Body of pancreas (tissue), 4 donors: Measurements from ENCODE around the gene ZNF785. TPM values are rescaled to one million over a fixed set of nuclear protein-coding genes. Genes with fewer than 3 reads are reported as not detected.

Experiments used
- ATAC-seq: fragments of 150-250 bp; one replicate; pipeline ENCODE4 v1.9.1; 2016
- DNase-seq, 4 donors: peaks; one replicate each; pipeline ENCODE4 v3.0.0-alpha.2; 2019
- H3K27ac ChIP-seq, 4 donors: fragments of 200-600 bp; sonication (generic); 1 replicate in 3 of 4; 2 replicates in 1 of 4; pipeline versions ENCODE4 v1.5.1 to v1.6.1; 2016 to 2019; ENCODE audit warnings: mild to moderate bottlenecking in 1 of 4, mixed read lengths in 1 of 4, moderate library complexity in 1 of 4
- H3K27me3 ChIP-seq, 2 donors: fragments of 200-600 bp; sonication (generic); one replicate each; pipeline ENCODE4 v1.6.0; 2016; ENCODE audit warnings: mild to moderate bottlenecking in 1 of 2
- H3K36me3 ChIP-seq, 2 donors: fragments of 200-600 bp; sonication (generic); replicated peaks in 1 of 2; 2 replicates each; pipeline ENCODE4 v1.5.1; 2016; ENCODE audit warnings: low read depth in 2 of 2; ENCODE audit not compliant: insufficient read depth in 1 of 2
- H3K4me1 ChIP-seq: fragments of 200-600 bp; sonication (generic); one replicate; pipeline ENCODE4 v1.6.0; 2016
- H3K4me3 ChIP-seq, 2 donors: fragments of 200-600 bp; sonication (generic); 1 replicate in 1 of 2; 2 replicates in 1 of 2; pipeline ENCODE4 v1.5.1; 2016 to 2019
- H3K9me3 ChIP-seq, 3 donors: fragments of 200-600 bp; sonication (generic); 1 replicate in 2 of 3; 2 replicates in 1 of 3; pipeline ENCODE4 v1.5.1; 2016
- POLR2A ChIP-seq, 3 donors: fragments of 450-650 bp; IDR thresholded peaks; one replicate each; pipeline ENCODE4 v1.6.1; 2016; ENCODE audit warnings: antibody characterized with exemption in 3 of 3, mild to moderate bottlenecking in 2 of 3
- WGBS, 2 donors: methylation state at CpG; one replicate each; pipeline ENCODE4 v1.1.5; 2017; 5-methylcytosine and 5-hydroxymethylcytosine counted together
- intact Hi-C: fragments of 100-400 bp; cut with DNase I; formaldehyde crosslinking; loops from one replicate; pipeline ENCODE4 v1.15.1; 2023
- total RNA-seq, 2 donors: library from RNA; depleted of rRNA; stranded (reverse); fragments of >200 nt; gene quantifications; one replicate each; pipeline ENCODE4 v1.1.0, GENCODE V29; 2016
- TF ChIP-seq, protein P1 (sequence below), 7 experiments: fragments of 450-650 bp in 4 of 7; fragments of 200-600 bp in 3 of 7; sonication (generic) in 3 of 7; IDR thresholded peaks; one replicate each; pipeline ENCODE4 v1.5.1; 2016 to 2019; ENCODE audit warnings: antibody characterized with exemption in 7 of 7

ZNF785 gene
- total RNA-seq, 2 donors from 2014 or later, result 10.9 to 16.1 TPM

DNA sequence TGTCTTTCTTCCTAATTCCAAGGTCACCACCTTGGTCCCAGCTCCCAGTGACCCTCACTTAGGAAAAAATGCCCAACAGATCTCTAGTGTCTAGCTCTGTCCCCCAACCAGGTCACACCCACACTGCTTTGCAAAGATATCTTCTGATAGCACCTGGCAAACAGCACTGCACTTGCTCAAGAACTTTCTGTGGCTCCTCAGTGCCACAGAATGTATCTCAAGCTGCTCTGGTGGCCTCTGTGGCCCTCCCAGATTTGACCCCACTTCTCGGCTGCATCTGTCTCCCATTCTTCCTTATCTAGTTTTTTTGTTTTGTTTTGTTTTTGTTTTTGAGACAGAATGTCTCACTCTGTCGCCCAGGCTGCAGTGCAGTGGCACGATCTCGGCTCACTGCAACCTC lies 19.0 kb downstream of the ZNF785 start:
- H3K27me3 ChIP-seq, result no peaks in the 10 kb centered on the region
- intact Hi-C loops, result no loop called here
- no peak for DNase-seq
- no peak overlapping the region for H3K4me3 ChIP-seq
- ATAC-seq, result no peak
- 84 to 91% methylated on average over 4 of the region's 4 CpGs for WGBS, 2 donors
- no peaks in the 10 kb centered on the region for H3K9me3 ChIP-seq
- H3K4me1 ChIP-seq, result peaks cover 12% of the 10 kb centered on the region
- no peak for TF ChIP-seq POLR2A (IDR thresholded peaks at IDR 0.05)
- TF ChIP-seq, protein P1, sequence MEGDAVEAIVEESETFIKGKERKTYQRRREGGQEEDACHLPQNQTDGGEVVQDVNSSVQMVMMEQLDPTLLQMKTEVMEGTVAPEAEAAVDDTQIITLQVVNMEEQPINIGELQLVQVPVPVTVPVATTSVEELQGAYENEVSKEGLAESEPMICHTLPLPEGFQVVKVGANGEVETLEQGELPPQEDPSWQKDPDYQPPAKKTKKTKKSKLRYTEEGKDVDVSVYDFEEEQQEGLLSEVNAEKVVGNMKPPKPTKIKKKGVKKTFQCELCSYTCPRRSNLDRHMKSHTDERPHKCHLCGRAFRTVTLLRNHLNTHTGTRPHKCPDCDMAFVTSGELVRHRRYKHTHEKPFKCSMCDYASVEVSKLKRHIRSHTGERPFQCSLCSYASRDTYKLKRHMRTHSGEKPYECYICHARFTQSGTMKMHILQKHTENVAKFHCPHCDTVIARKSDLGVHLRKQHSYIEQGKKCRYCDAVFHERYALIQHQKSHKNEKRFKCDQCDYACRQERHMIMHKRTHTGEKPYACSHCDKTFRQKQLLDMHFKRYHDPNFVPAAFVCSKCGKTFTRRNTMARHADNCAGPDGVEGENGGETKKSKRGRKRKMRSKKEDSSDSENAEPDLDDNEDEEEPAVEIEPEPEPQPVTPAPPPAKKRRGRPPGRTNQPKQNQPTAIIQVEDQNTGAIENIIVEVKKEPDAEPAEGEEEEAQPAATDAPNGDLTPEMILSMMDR (IDR thresholded peaks at IDR 0.05), result no peak
- H3K36me3 ChIP-seq, result no peaks in the 10 kb centered on the region
- H3K27ac ChIP-seq, result no peak overlapping the region

DNA sequence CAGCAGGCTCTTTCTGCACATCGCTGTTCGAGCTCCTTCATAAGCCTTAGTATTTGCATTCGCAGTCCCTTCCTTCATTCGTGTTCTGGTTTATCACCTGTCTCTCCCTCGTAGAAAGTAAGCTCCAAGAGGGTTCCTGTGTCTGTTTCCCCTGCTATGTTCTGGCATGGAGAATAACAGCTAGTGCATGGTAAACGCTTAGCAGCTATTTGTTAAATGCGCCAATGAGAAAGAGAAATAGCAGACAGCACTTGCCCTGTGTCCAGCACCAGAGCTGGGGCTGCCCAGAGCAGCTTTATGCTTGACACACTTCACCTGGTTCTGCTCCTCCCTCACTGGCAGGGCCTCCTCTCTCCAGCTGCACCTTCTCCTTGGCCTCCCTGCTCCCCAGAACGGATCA lies 19.5 kb downstream of the ZNF785 start:
- intact Hi-C loops, result no loop called here
- H3K36me3 ChIP-seq, result no peaks in the 10 kb centered on the region
- TF ChIP-seq POLR2A (IDR thresholded peaks at IDR 0.05), result no peak
- TF ChIP-seq, protein P1 (IDR thresholded peaks at IDR 0.05), result no peak
- H3K4me3 ChIP-seq, result no peak overlapping the region
- no peak overlapping the region for H3K27ac ChIP-seq
- no peak for ATAC-seq
- peaks cover 16% of the 10 kb centered on the region for H3K4me1 ChIP-seq
- no peak for DNase-seq
- WGBS, 2 donors, result 47 to 56% methylated on average over 8 of the region's 8 CpGs
- no peaks in the 10 kb centered on the region for H3K27me3 ChIP-seq
- no peaks in the 10 kb centered on the region for H3K9me3 ChIP-seq

DNA sequence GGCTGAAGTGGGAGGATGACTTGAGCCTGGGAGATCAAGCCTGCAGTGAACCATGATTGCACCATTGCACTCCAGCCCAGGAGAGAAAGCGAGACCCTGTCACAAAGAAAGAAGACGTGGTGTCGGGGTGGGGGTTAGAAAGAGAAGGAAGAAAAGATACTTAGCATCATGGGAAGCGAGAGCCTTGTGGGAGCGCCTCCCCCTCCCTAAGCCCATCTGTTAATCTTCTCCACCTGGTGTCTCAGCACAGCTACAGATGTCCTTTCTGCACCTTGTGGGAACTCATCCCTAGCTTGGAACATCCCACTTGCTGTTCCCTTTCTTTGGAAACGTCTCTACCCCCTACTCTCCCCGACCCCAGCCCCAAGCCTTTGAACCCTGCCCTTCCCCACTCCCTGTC lies 20.0 kb downstream of the ZNF785 start:
- DNase-seq (no peak), ATAC-seq (no peak)
- H3K27ac ChIP-seq, result no peak overlapping the region
- 66 to 67% methylated on average over 7 of the region's 7 CpGs for WGBS, 2 donors
- no peak overlapping the region for H3K4me3 ChIP-seq
- H3K36me3 ChIP-seq, result no peaks in the 10 kb centered on the region
- no peaks in the 10 kb centered on the region for H3K27me3 ChIP-seq
- TF ChIP-seq, protein P1 (IDR thresholded peaks at IDR 0.05), result no peak
- TF ChIP-seq POLR2A (IDR thresholded peaks at IDR 0.05), result no peak
- no peaks in the 10 kb centered on the region for H3K9me3 ChIP-seq
- intact Hi-C loops, result no loop called here
- H3K4me1 ChIP-seq, result peaks cover 14% of the 10 kb centered on the region

DNA sequence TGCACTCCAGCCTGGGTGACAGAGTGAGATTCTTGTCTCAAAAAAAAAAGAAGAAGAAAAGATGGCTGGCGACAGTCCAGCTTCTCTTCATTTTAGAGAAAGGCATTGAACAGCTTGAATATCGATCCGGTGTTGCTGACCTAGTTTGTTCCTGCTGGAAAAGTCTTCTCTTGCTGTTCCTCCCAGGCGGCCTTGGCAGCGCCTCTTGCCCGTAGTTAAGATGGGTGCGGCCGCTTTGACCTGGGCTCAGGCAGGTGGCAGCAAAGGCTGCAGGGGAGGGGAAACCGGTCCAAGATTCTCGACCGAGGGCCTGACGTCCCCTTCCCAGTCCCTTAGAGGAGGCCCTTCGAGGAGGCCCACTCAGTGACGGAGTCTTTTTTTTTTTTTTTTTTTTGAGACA lies 23.5 kb downstream of the ZNF785 start:
- WGBS, 2 donors, result 75 to 79% methylated on average over 10 to 14 of the region's 14 CpGs
- peaks cover 16% of the 10 kb centered on the region for H3K4me1 ChIP-seq
- H3K36me3 ChIP-seq, result no peaks in the 10 kb centered on the region
- DNase-seq (no peak), ATAC-seq (no peak)
- no peaks in the 10 kb centered on the region for H3K27me3 ChIP-seq
- H3K4me3 ChIP-seq, result no peak overlapping the region
- no peak for TF ChIP-seq POLR2A (IDR thresholded peaks at IDR 0.05)
- TF ChIP-seq, protein P1 (IDR thresholded peaks at IDR 0.05), result no peak
- no peaks in the 10 kb centered on the region for H3K9me3 ChIP-seq
- no peak overlapping the region for H3K27ac ChIP-seq
- intact Hi-C loops, result no loop called here

DNA sequence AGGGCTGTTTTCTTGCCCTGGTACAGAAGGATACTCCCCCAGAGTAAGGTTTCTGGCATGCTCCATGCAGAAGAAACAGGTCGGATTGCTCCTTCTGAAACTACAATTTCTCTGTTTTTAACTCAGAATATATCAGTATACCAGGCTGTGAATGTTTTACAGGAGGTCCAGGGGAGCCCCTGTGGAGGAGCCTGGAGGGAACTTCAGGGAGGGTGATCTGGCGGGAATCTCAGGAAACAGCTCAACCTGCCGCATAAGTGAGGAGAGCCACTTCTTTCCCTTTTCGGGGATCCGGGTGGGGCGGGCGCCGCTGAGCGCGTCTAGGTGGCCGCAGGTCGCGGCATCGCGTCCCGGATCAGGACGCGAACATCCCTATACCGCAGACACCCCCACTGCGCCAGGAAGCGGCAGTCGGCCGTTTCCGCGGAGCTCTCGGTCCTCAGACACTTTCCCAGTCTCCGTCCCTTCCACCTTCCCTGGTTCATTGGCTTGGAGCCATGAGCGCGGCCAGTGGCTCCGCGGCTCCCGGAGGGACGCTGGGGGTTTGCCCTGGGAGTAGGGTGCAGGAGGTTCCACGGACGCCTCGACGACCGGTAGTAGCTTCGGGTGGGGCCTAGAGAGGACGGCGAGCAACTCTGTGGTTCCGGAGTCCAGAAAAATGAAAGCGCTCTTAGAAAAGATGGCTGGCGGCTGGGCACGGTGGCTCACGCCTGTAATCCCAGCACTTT lies 24.2 kb downstream of the ZNF785 start:
- Histone ChIP-seq H3K36me3 (no peaks in the 10 kb centered on the region), H3K27ac (peak overlapping the region in 2 of 4 donors; percentile 56 to 61), H3K27me3 (no peaks in the 10 kb centered on the region), H3K9me3 (no peaks in the 10 kb centered on the region), H3K4me1 (peaks cover 24% of the 10 kb centered on the region), H3K4me3 (peak overlapping the region in 1 of 2 donors; percentile 11)
- WGBS, 2 donors, result 17 to 35% methylated on average over 13 to 44 of the region's 46 CpGs
- ATAC-seq, result no peak
- TF ChIP-seq POLR2A (IDR thresholded peaks at IDR 0.05), result peak in 1 of 3 donors; percentile 18
- TF ChIP-seq, protein P1 (IDR thresholded peaks at IDR 0.05), result no peak
- intact Hi-C loops, result no loop called here
- peak in 3 of 4 donors; percentile 20 to 36 (median 30) for DNase-seq
